ENCODE results near the gene UCHL5. TPM values are rescaled to one million over a fixed set of nuclear protein-coding genes. Genes with fewer than 3 reads are reported as not detected.

UCHL5 gene
- total and polyA plus RNA-seq, 2 donors (not counting 1 experiment from before 2014, with no cell fraction given): 7.8 to 31.5 TPM

GRCh38 chr1:192967211-192967877, 91.8 kb downstream of the UCHL5 start:
- H3K4me2 ChIP-seq (replicated peaks; ENCODE audit: low read depth, low read length, poor library complexity, severe bottlenecking): no peak overlapping the region
- H3K4me1 Mint-ChIP-seq: peaks cover 7% of the 10 kb centered on the region

More at GRCh38 chr1:192967211-192967877, 91.8 kb downstream of the UCHL5 start:
- ChIA-PET CTCF (interaction anchor here (1.3 kb wide), 1 partner anchor 10 kb away, joined by 4 read pairs; no protein-coding TSS in a partner anchor), POLR2A (no interaction called here)
- Mint-ChIP-seq H3K27ac (no peak overlapping the region), H3K9me3 (ENCODE audit: insufficient read depth) (peaks cover 2% of the 10 kb centered on the region), H3K4me3 (no peak overlapping the region), H3K27me3 (no peaks in the 10 kb centered on the region)
- H4K20me1 ChIP-seq (ENCODE audit: control insufficient read depth, insufficient read depth, low read length, poor library complexity, severe bottlenecking): no peaks in the 10 kb centered on the region
- H2AFZ ChIP-seq (ENCODE audit: insufficient read depth, low read depth, low read length, poor library complexity, severe bottlenecking): no peak overlapping the region
- H3K9ac ChIP-seq (ENCODE audit: low read length): no peak overlapping the region
- H3K79me2 ChIP-seq (ENCODE audit: control insufficient read depth, insufficient read depth, low read length): no peaks in the 10 kb centered on the region
- no peak overlapping the region for H3K4me3 ChIP-seq (ENCODE audit: control extremely low read depth in 1 of 5, extremely low read depth in 1 of 5, insufficient read depth in 1 of 5, low read depth in 2 of 5, low read length in 4 of 5)
- intact Hi-C loops (cut with micrococcal nuclease): no loop called here
- H3K27ac ChIP-seq (ENCODE audit: low read length in 2 of 2): no peak overlapping the region
- H3K36me3 ChIP-seq (replicated peaks in 1 of 2; ENCODE audit: control extremely low read depth in 1 of 2, control insufficient read depth in 1 of 2, extremely low read depth in 1 of 2, insufficient read depth in 2 of 2, low read length in 1 of 2): no peaks in the 10 kb centered on the region
- DNase-seq (no peak), ATAC-seq (ENCODE audit: low read depth) (no peak)
- no peaks in the 10 kb centered on the region for H3K9me3 ChIP-seq (ENCODE audit: control extremely low read depth in 1 of 3, control insufficient read depth in 2 of 3, insufficient read depth in 1 of 3, low read length in 2 of 3)
- H3K4me1 ChIP-seq (ENCODE audit: control insufficient read depth in 2 of 2, insufficient read depth in 2 of 2, low read length in 2 of 2): no peaks in the 10 kb centered on the region
- WGBS (ENCODE audit: insufficient coverage): 100% methylated on average over 1 of the region's 2 CpGs
- no peaks in the 10 kb centered on the region for H3K27me3 ChIP-seq (replicated peaks in 1 of 4; ENCODE audit: control extremely low read depth in 1 of 4, control insufficient read depth in 3 of 4, insufficient read depth in 4 of 4, low read length in 3 of 4)
- no peak for TF ChIP-seq EZH2 (IDR thresholded peaks at IDR 0.05; ENCODE audit: borderline replicate concordance, insufficient read depth, low read depth, low read length, poor library complexity, severe bottlenecking)
- TF ChIP-seq CTCF (IDR thresholded peaks at IDR 0.05): no peak
